Left renal cortex interstitium (tissue), 4 donors: ENCODE measurements around the gene RNASE4. TPM values are rescaled to one million over a fixed set of nuclear protein-coding genes. Genes with fewer than 3 reads are reported as not detected.
A peak's percentile ranks its signal among the peaks of the same experiment; 100 is the strongest.

Experiments used
- DNase-seq, 4 donors: peaks; one replicate each; pipeline ENCODE4 v3.0.0-alpha.2; 2013; ENCODE audit warnings: low read depth in 4 of 4, low spot score in 2 of 4, missing footprints in 1 of 4
- polyA plus RNA-seq, 4 donors: library from polyadenylated mRNA; unstranded; fragments of 120-200 nt; gene quantifications; one replicate each; pipeline ENCODE4 v1.2.1, GENCODE V29; 2013; ENCODE audit not compliant: insufficient read length in 4 of 4

Gene RNASE4
- polyA plus RNA-seq, 4 donors: 3.1 to 5.5 (median 4.1) TPM

DNA sequence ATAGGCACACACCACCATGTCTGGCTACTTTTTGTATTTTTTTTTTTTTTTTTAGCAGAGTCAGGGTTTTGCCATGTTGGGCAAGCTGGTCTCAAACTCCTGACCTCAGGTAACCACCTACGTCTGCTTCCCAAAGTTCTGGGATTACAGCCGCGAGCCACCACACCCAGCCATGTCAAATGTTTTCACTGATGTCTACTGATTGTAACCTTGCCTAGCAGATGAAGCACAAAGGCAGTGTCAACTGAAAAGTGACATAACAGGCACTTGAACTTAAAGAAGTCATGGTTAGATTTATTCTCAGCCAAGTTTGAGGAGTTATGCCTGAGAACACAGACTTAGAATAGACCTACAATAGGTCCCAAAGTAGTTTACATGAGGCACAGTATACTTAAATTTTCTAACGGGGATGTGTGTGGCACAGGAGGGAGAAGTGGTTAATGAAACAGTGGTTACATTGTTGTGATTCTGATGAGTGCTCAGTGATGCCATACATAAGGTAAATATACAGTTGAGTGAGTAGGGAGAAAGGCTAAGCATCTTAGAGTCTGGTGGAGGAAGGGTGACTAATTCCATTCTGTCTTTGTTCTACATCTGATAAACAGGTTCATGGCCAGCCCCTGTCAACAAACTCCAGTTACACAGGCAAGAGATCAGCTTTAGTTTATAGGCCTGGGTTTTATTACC is 12.6 kb upstream of the RNASE4 start:
- DNase-seq: no peak

DNA sequence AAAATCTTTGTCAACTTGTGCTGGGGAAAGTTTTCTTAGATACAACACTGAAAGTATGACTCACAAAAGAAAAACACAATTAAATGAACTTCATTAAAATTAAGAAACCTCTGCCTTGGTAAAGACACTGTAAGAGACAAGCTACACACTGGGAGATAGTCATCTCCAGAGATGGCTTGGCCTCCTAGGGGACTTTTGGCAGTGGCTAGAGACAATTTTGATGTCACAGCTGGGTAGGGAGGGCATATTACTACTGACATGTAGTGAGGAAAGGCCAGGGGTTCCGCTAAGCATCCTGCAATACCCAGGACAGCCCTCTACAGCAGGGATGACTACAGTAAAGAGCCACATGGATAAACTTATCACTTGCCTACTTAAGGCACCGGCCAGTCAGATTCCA is 8.7 kb upstream of the RNASE4 start:
- DNase-seq: no peak

DNA sequence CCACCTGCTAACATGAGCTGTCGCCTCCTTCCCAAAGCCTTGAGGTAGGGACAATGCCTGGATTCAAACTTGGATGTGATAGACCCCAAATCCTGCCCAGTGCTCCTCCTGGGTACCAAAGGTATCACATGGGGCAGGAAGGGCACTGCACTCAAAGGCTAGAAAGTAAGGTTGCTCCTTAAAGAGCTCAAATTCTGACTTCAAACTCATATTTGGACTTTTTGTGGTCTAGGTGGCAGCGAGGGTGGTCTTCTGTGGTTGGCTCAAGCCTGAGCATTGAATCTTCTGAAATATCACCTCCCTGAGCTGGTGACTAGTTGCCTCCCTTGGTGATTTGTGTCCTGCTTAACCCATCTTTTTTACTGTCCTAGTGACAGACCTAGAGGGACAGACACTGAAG is 8.3 kb upstream of the RNASE4 start:
- DNase-seq: no peak

DNA sequence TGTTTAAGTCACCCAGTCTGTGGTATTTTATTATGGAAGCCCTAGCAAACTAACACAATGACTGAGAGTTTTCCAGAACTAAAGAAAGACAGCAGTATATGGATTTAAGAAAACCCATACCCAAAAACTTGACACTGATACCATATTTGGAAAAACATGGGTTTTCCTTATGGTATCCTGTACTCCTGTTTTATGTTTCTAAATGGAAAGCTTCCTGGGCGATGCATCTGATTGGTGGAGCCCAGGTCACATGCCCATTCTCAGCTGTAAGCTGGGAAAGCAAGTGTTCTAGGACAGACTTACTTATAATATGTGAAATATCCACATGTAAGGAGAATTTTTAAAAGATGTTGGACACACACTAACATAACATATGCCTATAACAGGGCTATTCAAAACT is 4.5 kb upstream of the RNASE4 start:
- no peak for DNase-seq

DNA sequence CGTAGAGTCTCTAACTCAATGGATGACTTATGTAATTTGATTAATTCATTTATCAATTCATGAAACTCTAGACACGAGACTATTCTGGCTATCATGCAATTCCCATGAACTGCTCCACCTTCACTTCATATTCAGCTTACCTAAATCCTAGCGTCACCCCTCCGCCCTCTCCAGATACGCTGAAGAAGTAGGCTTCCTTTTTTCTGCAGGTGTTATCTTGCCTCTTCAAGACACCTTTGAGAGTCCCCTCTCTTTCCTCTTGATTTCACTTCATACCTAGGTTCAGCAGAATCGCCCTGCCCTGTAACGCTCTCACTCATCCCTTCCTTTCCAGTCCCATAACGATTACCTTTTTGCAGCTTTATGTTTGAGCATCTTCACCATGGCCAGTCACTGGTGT is 4.0 kb upstream of the RNASE4 start:
- no peak for DNase-seq

DNA sequence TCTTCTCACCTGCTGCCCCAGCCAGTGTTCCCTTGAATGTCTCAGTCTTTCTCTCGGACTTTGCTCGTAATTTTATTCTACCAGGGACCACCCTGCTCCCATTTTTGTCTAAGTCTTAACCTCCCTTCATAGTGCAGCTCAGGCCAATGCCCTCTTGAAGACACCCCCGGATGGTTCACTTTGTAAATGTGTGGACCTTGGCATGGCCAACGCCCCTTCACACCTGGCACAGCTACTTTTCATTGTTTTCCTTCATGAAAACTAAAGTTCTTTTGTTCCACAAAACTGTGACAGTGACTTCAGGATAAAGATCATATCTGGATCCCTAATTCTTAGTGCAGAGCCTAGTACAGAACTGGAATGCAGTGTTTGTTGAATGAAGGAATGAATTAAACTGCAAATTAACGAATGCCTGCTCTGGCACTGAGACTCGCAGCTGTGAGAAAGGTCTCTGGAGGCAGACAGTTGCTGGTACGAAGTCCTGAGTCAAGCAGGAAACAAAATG is 3.5 kb upstream of the RNASE4 start:
- no peak for DNase-seq

DNA sequence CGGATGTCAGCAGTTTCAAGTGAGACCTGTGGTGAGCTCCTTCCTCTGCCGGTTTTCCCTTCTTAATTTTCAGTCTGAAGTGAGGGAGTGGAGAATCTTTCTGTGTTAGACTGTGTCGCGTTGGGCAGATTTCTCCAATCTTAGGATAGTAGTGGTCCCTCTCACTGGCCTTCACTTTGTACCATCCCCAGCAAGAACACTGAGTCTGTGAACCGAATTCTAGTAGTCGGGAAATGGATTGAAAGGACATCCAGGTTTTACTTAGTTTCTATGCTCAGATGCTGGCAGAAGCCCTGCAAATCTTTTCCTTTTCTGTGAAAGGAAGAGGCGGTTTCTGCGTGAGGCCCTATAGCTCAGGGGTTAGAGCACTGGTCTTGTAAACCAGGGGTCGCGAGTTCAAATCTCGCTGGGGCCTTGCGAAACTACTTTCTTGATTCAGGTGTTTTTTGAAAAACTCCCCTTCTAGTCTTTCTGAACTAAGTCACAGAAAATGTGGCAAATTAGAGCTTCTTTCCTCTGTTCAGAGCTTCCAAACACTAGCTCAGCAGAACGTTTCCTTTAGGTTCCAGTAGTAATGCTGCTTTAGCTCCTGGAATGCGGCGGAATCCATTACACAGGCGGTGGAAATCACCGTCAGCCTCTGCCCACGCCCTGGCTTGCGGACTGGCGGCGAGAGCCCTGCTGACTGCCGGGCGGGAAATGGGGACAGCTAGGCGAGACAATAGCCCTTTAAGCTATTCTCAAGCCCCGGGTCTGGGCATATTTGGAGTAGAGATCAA is 2.8 kb upstream of the RNASE4 start:
- DNase-seq: peak; percentile 78 to 93 (median 82)

DNA sequence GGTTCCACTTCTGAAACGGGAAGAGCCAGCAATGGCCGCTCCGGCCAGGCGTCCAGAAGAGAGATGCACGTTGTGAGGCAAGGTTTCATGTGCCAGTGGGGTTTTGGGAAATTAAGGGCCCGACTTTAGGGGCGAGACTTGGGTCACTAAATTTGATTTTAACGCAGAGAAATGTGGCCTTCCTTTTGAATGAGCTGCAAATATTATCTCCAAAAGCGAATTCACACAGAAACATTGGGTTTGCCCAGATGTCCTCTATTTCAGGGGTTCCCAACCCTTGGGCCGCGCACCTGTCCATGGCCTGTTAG is 2.3 kb upstream of the RNASE4 start:
- DNase-seq: peak in 2 of 4 donors; percentile 41 to 70

DNA sequence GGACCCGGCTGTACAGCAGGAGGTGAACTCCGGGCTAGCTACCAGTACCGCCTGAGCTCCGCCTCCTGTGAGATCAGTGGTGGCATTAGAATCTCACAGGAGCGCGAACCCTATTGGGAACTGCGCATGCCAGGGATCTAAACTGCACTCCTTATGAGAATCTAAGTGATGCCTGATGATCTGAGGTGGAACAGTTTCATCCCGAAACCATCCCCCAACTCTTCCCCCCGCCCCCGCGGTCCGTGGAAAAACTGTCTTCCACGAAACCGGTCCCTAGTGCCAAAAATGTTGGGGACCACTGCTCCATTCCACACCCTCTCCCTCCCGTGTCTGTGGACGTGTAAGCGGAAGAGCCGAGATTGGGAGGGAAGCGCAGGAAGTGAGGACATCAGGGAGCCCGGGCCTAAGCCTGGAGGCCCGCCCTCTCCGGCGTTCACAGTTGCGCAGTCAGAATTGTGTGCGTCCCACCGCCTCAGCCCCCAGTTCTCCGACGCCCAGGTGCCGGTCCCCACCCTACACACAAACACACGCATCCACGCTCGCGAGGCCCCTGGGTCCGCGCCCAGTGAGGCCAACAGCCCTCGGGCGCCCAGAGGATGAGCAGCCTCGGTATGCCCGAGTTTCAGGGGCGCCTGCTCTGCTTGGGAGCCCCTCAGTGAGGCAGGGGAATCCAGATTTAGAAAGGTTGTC is 1.8 kb upstream of the RNASE4 start:
- peak; percentile 86 to 97 (median 90) for DNase-seq

DNA sequence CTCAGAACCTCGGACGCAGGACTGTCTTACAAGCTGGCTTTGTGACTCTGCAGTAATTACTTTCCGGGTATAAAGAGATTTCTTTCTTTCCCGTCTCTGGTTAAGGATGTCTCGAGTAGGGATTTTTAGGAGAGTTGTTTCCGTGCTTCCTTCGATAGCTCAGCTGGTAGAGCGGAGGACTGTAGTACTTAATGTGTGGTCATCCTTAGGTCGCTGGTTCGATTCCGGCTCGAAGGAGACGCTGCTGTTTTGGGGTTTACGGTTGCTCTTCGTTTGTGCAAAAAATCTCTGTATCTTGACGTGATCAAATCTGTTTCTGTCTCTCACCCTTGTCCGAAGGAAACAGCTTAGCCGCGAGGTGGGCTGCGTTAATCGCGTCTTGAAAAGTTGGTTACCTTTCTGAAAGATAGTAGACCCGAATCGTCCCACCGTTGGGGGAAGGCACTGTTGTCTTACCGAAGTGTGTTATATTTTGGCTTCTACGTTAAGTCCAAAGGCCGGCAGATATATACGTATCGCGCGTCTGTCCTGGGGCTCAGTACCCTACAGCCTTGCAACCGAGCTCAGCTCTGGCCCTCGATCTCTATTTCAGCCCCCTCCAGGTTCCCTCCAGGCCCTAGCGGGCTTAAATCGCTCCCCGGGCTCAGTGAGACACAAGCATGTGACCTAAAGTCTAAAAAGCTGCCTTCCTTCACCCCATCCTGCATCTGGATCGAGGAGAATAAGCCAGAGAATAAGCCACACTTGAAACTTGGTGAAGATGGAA is 1.1 kb upstream of the RNASE4 start:
- peak; percentile 70 to 90 (median 80) for DNase-seq

DNA sequence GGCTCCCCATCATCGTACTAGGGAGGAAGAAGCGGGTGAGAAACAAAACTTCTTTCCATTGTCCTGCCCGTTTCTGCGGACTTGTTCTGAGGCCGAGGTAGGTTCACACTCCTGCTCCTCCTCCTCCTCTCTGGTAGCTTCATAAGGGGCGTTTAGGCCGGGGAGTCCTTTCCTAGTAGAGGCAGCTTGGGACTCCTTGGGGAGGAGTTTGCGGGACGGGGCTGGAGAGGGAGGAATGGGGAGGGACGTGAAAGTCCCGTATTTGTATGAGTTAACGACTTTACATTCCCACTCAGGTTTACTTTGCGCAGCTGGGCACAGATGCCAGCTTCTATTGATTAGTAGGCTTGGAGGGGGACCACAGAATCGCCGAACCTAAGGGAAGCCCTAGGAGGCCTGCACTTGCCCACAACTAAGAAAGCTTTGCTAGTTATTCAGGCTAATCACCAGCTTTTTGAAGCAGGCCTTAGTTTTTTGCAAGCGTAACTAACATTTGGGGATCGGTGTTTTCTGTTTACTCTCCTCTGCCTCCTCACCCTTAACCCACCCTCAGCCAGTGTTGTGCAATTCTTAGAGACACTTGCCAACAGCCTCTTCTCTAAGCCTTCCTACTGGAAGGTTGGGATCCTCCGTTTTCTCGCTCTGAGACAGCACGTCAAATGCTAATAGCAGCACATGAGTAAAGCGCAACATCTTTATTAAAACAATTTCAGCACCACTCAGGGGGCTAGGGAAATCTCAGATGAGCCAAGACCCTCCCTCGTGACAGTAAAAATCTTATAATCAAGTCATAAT is 499 bp downstream of the RNASE4 start:
- peak in 1 of 4 donors; percentile 55 for DNase-seq

DNA sequence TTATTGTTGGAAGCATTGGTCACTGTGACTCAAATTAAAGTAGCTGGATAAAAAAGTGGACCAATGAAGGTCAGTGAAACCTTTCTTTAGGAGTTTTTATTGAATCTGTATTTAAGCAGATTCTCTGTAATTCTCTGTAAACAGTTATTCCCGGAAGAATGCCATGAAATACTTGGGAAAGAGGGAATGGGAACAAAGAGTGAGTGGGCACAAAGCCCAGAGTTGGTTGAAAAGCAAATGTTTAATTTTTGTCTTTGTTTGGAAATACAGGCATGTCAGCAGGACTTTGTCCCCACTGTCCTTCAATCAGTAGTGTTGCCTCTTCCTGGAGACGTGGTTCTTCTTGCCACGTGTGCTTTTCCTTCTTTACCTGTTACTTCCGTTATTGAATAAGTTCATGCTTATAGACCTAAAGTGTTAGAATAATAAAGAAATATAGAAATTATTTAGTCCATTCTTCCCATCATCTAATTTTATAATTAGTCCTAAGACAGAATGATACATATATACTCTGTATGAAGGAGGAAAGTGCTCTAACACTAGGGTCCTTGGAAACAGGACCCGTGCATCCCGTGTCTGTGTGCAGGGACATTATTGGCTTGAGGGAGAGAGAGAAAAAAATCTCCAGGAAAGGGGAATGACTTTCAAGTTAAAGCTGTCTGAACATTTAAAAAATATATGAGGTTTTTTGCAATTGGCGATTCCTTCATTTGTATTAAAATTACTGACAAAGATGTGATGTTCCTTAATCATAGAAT is 2.2 kb downstream of the RNASE4 start:
- DNase-seq: no peak

DNA sequence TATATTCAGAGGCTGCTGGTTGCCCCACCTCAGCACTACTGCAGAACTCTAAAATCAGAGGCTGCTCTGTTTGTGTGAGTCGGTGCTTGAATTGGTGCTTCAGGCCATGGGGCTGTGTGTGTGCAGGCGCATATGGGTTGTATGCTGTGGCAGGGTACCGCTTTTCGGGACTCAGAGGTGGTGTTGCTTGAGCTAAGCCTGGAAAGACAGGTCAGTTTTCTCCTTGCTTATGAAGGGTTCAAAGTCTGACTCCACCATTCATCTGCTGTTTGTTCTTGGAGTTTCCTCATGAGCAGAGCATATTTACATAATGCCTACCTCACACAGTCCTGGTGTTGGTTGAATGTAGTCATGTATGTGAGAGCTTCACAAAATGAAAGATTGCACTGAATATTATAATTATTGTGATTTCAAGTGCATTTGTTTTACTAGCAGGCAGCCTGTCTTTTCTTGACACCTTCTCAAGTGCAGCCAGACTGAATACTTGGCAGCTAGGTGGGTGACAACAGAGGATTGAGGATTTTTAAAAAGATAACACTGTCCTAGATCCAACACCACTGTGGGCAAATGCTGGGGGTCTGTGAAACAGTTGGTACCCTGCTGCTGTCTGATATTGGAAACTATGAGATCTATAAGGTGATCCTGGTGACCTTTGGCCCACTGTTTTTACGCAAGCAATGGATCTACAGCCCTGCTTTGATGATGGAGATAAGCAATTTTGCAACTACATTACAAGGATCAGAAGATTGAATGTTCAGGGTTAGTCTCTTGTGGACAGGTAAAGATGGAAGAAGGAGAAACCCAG is 3.2 kb downstream of the RNASE4 start:
- no peak for DNase-seq

DNA sequence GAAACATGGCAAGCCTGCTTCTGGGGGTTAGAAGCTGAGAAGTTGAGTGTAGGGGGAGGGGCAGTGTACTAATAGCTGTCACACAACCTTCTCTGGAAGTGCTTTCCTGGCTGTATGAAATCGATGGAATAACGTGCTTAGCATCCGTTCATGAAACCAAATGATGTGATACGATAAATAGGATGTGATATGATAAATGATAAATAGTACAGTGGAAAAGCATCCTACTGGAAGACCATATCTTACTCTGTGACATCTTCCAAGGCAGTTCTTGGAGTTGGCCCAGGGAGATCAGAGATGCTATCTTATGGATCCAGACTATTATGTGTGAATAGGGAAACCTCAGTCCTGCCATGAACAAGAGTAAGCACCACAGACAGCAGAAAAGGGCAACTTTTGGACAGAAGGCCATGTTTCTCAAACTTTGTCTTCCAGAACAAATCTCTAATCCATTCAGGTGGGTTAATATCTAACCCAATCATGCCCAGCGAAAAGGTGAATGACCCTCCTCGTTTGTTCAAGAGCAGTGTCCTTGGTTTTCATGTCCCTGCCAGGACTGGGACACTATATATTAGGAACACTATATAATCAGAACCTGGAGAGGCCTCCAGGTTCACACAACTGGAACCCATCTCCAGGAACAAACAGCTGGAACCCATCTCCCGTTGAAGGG is 3.9 kb downstream of the RNASE4 start, which contains the start of gene ANG:
Gene ANG (plus strand): TSS at position 598 of the 673 bp plus-strand sequence. CDS start 4,801 bp downstream, outside the sequence.
- no peak for DNase-seq

DNA sequence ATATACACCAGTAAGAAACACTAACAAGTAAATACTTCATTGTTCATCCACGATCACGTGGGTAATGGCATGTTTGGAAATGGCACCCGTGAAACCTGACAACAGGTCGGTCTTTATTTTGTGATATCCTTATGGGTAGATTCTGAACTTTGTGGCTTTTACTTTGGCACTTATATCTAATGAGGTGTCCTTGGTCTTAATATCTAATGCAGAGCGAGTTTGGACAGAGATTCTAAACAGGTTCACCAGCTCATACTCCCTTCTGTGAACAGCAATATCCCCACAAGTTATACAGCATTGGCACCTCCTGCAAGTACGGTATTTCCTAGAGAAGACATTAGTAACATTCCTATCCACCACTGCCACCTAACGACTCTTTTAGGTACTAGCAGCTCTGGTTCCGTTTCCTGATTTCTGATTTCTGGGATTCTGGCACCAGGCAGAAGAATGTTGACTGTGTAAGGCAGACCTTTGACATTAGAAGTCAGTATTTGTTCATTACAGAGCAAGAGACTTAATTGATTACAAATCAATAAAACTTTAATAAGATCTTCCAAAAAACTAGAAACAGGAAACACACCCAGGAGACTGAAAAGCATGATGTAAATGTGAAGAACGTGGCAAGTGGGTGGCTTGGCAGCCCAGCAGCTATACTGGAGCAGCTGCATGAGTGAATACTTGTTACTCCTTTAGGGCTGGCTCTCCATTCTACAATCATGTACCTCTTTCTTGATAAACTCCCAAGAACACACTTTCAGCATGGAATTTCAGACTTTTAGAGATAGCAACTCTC is 6.7 kb downstream of the RNASE4 start:
- DNase-seq: peak; percentile 34 to 75 (median 48)

DNA sequence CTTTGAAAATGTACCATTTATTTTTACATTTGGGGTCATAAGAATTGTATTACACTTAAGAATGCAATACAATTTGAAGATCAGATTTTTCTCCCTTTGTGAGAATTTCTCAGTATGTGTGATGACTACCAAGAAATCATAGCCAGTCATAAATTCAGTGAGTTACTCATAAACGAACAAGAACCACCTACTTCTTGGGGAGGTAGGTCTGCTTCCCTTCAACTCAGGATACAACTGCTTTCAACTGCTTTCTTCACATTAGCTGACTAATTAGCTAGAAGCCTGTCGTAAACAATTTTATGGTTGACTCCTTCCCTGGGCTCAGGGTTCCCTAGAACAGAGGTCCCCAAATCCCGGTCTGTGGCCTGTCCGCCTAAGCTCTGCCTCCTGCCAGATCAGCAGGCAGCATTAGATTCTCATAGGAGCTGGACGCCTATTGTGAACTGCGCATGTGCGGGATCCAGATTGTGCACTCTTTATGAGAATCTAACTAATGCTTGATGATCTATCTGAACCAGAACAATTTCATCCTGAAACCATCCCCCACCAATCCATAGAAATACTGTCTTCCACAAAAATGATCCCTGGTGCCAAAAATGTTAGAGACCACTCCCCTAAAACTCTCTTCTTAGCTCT is 7.9 kb downstream of the RNASE4 start:
- DNase-seq: no peak
